MM.1S (cell line): Measurements from ENCODE around the gene EMC6.

Experiments used
- DNase-seq: peaks from one replicate; pipeline ENCODE4 v3.0.0-alpha.2; 2015
- H2AFZ ChIP-seq: fragments of 300-600 bp; sonication (generic); 2 replicates; pipeline ENCODE4 v1.6.0; 2016; ENCODE audit warnings: antibody characterized with exemption, low read length
- H3F3A ChIP-seq: fragments of 300-600 bp; sonication (generic); 2 replicates; pipeline ENCODE4 v1.6.1; 2016; ENCODE audit warnings: mild to moderate bottlenecking, antibody characterized with exemption, low read length, moderate library complexity, mixed read lengths; ENCODE audit not compliant: insufficient read depth
- H3K27ac ChIP-seq: fragments of 300-600 bp; sonication (generic); 2 replicates; pipeline ENCODE4 v1.5.1; 2016; ENCODE audit warnings: mild to moderate bottlenecking, low read length
- H3K27me3 ChIP-seq: fragments of 300-600 bp; sonication (generic); replicated peaks from 2 replicates; pipeline ENCODE4 v1.6.0; 2016; ENCODE audit warnings: low read length; ENCODE audit not compliant: insufficient read depth
- H3K36me3 ChIP-seq: fragments of 300-600 bp; sonication (generic); replicated peaks from 2 replicates; pipeline ENCODE4 v1.6.1; 2016; ENCODE audit warnings: mild to moderate bottlenecking, low read length, mixed read lengths; ENCODE audit not compliant: insufficient read depth
- H3K4me1 ChIP-seq: fragments of 300-600 bp; sonication (generic); 2 replicates; pipeline ENCODE4 v1.6.1; 2016; ENCODE audit warnings: low read length, mixed read lengths
- H3K4me2 ChIP-seq: fragments of 300-600 bp; sonication (generic); 2 replicates; pipeline ENCODE4 v1.6.0; 2016; ENCODE audit warnings: low read depth, low read length
- H3K4me3 ChIP-seq: fragments of 300-600 bp; sonication (generic); 2 replicates; pipeline ENCODE4 v1.5.1; 2016; ENCODE audit warnings: low read length, mixed read lengths
- H3K79me2 ChIP-seq: fragments of 300-600 bp; sonication (generic); 2 replicates; pipeline ENCODE4 v1.6.1; 2016; ENCODE audit warnings: mixed run types, low read length, mixed read lengths
- H3K9ac ChIP-seq: fragments of 300-600 bp; sonication (generic); 2 replicates; pipeline ENCODE4 v1.6.1; 2016; ENCODE audit warnings: low read length, mixed read lengths
- H3K9me2 ChIP-seq: fragments of 300-600 bp; sonication (generic); replicated peaks from 2 replicates; pipeline ENCODE4 v1.6.1; 2016; ENCODE audit warnings: mild to moderate bottlenecking, low read length, mixed read lengths; ENCODE audit not compliant: insufficient read depth
- H3K9me3 ChIP-seq: fragments of 300-600 bp; sonication (generic); replicated peaks from 2 replicates; pipeline ENCODE4 v1.6.1; 2016; ENCODE audit warnings: mild to moderate bottlenecking, low read length, mixed read lengths; ENCODE audit not compliant: insufficient read depth
- H4K20me1 ChIP-seq: fragments of 300-600 bp; sonication (generic); 2 replicates; pipeline ENCODE4 v1.6.1; 2016; ENCODE audit warnings: mild to moderate bottlenecking, low read length, moderate library complexity, mixed read lengths; ENCODE audit not compliant: insufficient read depth
- EZH2 ChIP-seq: fragments of 300-600 bp; sonication (generic); optimal IDR thresholded peaks from 2 replicates; pipeline ENCODE3; 2017; ENCODE audit warnings: low read depth, mild to moderate bottlenecking, antibody characterized with exemption, low read length, mixed read lengths
- EZH2phosphoT487 ChIP-seq: fragments of 300-600 bp; sonication (generic); IDR thresholded peaks from 2 replicates; pipeline ENCODE4 v1.6.1; 2018; ENCODE audit warnings: antibody characterized with exemption, low read length
- TF ChIP-seq, protein P1 (sequence below): fragments of 300-600 bp; sonication (generic); IDR thresholded peaks from 2 replicates; pipeline ENCODE4 v1.5.1; 2016; ENCODE audit warnings: antibody characterized with exemption, low read length, mixed read lengths

Gene EMC6

DNA sequence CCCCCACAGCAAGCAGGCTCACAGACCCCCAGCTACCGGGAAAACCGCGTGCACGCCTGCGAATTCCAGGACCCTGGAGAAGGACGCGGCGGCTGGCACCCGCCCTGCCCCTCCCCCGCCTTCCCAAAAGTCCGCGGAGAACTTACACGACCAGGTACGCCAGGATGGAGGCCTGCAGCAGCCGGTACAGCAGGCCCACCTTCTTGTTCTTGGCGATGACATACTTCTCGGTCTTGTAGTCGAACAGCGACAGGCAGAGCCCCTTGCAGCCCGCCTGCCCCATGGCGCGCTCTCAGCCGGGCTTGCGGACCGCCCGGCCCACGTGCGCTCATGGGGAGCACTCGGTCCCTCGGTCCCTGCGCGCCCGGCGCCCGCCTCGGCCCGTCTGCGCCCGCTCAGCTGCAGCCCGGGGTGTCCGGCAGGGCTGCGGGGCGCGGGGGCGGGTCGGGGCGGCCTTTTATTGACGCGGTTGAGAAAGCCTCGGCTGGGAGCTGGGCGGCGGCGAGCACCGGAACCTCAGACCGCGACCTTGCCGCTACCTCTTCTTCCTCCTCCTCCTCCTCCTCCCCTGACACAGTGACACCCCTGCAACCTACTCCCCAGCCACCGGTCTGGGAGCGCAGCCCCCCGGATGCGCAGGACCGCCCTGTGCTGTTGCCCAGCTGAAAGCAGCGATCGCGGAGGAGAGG is 27.3 kb downstream of the EMC6 start, which contains the start of gene P2RX5:
P2RX5 (minus strand) TSS at position 433 of the 689 bp plus-strand sequence; CDS start at position 283, 150 bp downstream.
- peaks cover 47% of the 10 kb centered on the region for H3K79me2 ChIP-seq
- no peaks in the 10 kb centered on the region for H3K9me2 ChIP-seq
- no peaks in the 10 kb centered on the region for H3K9me3 ChIP-seq
- DNase-seq, result peak; percentile 65
- H4K20me1 ChIP-seq, result no peaks in the 10 kb centered on the region
- peak within 1 kb of the TSS; percentile 35; the same call in 1 of the 2 replicates for H3K27ac ChIP-seq
- H3F3A ChIP-seq, result no peaks in the 10 kb centered on the region
- H3K36me3 ChIP-seq, result no peaks in the 10 kb centered on the region
- no peak for TF ChIP-seq EZH2
- TF ChIP-seq, protein P1, sequence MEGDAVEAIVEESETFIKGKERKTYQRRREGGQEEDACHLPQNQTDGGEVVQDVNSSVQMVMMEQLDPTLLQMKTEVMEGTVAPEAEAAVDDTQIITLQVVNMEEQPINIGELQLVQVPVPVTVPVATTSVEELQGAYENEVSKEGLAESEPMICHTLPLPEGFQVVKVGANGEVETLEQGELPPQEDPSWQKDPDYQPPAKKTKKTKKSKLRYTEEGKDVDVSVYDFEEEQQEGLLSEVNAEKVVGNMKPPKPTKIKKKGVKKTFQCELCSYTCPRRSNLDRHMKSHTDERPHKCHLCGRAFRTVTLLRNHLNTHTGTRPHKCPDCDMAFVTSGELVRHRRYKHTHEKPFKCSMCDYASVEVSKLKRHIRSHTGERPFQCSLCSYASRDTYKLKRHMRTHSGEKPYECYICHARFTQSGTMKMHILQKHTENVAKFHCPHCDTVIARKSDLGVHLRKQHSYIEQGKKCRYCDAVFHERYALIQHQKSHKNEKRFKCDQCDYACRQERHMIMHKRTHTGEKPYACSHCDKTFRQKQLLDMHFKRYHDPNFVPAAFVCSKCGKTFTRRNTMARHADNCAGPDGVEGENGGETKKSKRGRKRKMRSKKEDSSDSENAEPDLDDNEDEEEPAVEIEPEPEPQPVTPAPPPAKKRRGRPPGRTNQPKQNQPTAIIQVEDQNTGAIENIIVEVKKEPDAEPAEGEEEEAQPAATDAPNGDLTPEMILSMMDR, result no peak
- TF ChIP-seq EZH2phosphoT487, result no peak
- H3K27me3 ChIP-seq, result no peaks in the 10 kb centered on the region
- peak within 1 kb of the TSS; percentile 85 for H2AFZ ChIP-seq
- H3K4me3 ChIP-seq, result peak within 1 kb of the TSS; percentile 95
- 0 out of 2 replicates have a peak, but pooled peaks cover 3% of the 10 kb centered on the region for H3K4me1 ChIP-seq
- H3K9ac ChIP-seq, result peak within 1 kb of the TSS; percentile 77
- H3K4me2 ChIP-seq, result peak within 1 kb of the TSS; percentile 94

DNA sequence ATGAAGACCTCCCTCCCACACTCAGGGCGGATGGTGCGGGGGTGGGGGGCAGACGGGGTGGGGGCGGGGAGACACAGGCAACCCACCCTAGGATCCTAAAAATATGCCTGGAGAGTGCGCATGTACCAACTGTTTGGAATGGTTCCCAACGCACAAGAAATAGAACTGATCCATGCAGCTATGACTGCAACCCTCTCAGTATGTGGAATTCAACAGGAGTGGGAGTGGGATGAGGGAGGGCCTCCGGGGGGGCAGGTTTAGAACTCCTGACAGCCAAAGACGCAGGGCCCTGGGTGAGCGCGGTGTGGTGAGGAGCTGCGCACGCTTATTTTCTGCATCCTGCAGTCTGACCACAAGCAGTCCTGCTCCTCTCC is 28.5 kb downstream of the EMC6 start:
- no peaks in the 10 kb centered on the region for H3K9me3 ChIP-seq
- no peak for TF ChIP-seq EZH2
- no peak for TF ChIP-seq EZH2phosphoT487
- TF ChIP-seq, protein P1, result no peak
- no peaks in the 10 kb centered on the region for H3F3A ChIP-seq
- 0 out of 2 replicates have a peak, but pooled peaks cover 3% of the 10 kb centered on the region for H3K4me1 ChIP-seq
- no peaks in the 10 kb centered on the region for H3K36me3 ChIP-seq
- no peak for DNase-seq
- no peak overlapping the region for H2AFZ ChIP-seq
- H3K4me2 ChIP-seq, result no peak overlapping the region
- H3K4me3 ChIP-seq, result no peak overlapping the region
- no peaks in the 10 kb centered on the region for H3K27me3 ChIP-seq
- no peak overlapping the region for H3K27ac ChIP-seq
- H3K9me2 ChIP-seq, result no peaks in the 10 kb centered on the region
- no peaks in the 10 kb centered on the region for H4K20me1 ChIP-seq
- no peak overlapping the region for H3K9ac ChIP-seq
- peaks cover 36% of the 10 kb centered on the region for H3K79me2 ChIP-seq

DNA sequence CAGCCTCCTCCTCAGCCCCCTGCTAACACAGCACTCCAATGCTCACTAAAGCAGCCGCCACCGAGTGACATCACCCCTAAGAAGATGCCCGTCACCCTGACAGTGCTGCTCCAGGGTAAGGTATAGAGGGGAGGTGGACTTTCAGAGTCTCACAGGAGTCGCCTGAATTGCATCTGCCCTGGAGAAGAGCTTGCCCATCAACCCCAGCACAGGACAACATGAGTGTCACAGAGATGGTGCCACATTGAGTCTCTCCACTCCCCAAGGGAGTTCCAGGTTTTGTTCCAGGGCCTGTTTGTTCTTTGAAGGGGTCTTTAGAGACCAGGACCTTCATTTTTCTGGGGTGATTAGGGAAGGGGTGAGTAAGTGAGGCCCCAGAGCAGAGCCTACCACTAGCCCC is 29.5 kb downstream of the EMC6 start:
- Histone ChIP-seq H2AFZ (no peak overlapping the region), H3K4me3 (no peak overlapping the region), H3K27me3 (no peaks in the 10 kb centered on the region), H3K4me2 (no peak overlapping the region), H3K9me3 (no peaks in the 10 kb centered on the region), H3K36me3 (no peaks in the 10 kb centered on the region), H3K27ac (no peak overlapping the region), H3K79me2 (peaks cover 26% of the 10 kb centered on the region), H3K9me2 (no peaks in the 10 kb centered on the region), H3K4me1 (0 out of 2 replicates have a peak, but pooled peaks cover 3% of the 10 kb centered on the region), H4K20me1 (no peaks in the 10 kb centered on the region), H3F3A (no peaks in the 10 kb centered on the region), H3K9ac (no peak overlapping the region)
- no peak for DNase-seq
- TF ChIP-seq EZH2 (no peak), EZH2phosphoT487 (no peak)
- TF ChIP-seq, protein P1, result no peak
